GM21381 (cell line): Measurements from ENCODE around the gene LTBP2.

ENCODE experiments used
- ATAC-seq: cut with Tn5 transposase; IDR thresholded peaks from one replicate; pipeline ENCODE4 v1.9.1; 2021; ENCODE audit warnings: mild to moderate bottlenecking, moderate library complexity; ENCODE audit not compliant: unreplicated experiment

Gene LTBP2

GRCh38 chr14:74614508-74615495 lies 2.8 kb upstream of the LTBP2 start:
- ATAC-seq = no peak

GRCh38 chr14:74613211-74613914 lies 1.3 kb upstream of the LTBP2 start:
- no peak for ATAC-seq

- peak; percentile 68 for ATAC-seq
Measured at GRCh38 chr14:74612350-74613021, 449 bp upstream of the LTBP2 start.

GRCh38 chr14:74610866-74611649 lies 979 bp downstream of the LTBP2 start:
- no peak for ATAC-seq

- ATAC-seq = no peak
Measured at GRCh38 chr14:74610199-74610865, 1.7 kb downstream of the LTBP2 start.

- ATAC-seq = no peak
Measured at GRCh38 chr14:74609721-74610120, 2.3 kb downstream of the LTBP2 start.

- no peak for ATAC-seq
Measured at GRCh38 chr14:74608959-74609611, 3.0 kb downstream of the LTBP2 start.

- no peak for ATAC-seq
Measured at GRCh38 chr14:74606727-74607126, 5.3 kb downstream of the LTBP2 start.

GRCh38 chr14:74605531-74606223 lies 6.4 kb downstream of the LTBP2 start:
- ATAC-seq = no peak

GRCh38 chr14:74604911-74605310 lies 7.1 kb downstream of the LTBP2 start:
- ATAC-seq = no peak

GRCh38 chr14:74604157-74604556 lies 7.9 kb downstream of the LTBP2 start:
- ATAC-seq = no peak

- ATAC-seq = no peak
Measured at GRCh38 chr14:74601982-74602381, 10.1 kb downstream of the LTBP2 start.

GRCh38 chr14:74599946-74600345 lies 12.1 kb downstream of the LTBP2 start:
- ATAC-seq = no peak

- no peak for ATAC-seq
Measured at GRCh38 chr14:74599321-74599761, 12.7 kb downstream of the LTBP2 start.

- ATAC-seq = no peak
Measured at GRCh38 chr14:74596741-74597450, 15.1 kb downstream of the LTBP2 start.

- ATAC-seq = no peak
Measured at GRCh38 chr14:74595006-74595735, 16.9 kb downstream of the LTBP2 start.

GRCh38 chr14:74594606-74595005 lies 17.4 kb downstream of the LTBP2 start:
- no peak for ATAC-seq

GRCh38 chr14:74594029-74594428 lies 18.0 kb downstream of the LTBP2 start:
- ATAC-seq = no peak
